ENCODE data around the gene FKBP15.
"Not testable (repeated sequence)": the region's sequence is repeated elsewhere in the genome, so short reads cannot be mapped to it uniquely, and the experiment has no call there.

The FKBP15 gene

GRCh38 chr9:113150670-113151611 lies 70.1 kb downstream of the FKBP15 start, which contains the start of gene SLC31A2:
TSS of gene SLC31A2 (plus strand) at chr9:113151007. CDS start at chr9:113151075, 68 bp downstream.
- Histone ChIP-seq H3K36me3 (replicated peaks; ENCODE audit: low read depth, low read length) (no peaks in the 10 kb centered on the region), H3K27ac (ENCODE audit: low read length) (no peak within 1 kb of the TSS), H3K4me3 (ENCODE audit: low read length) (peak within 1 kb of the TSS; percentile 92), H3K4me1 (ENCODE audit: low read length) (peaks cover 4% of the 10 kb centered on the region; the same call in 1 of the 2 replicates), H3K9me3 (ENCODE audit: insufficient read depth, low read length) (no peaks in the 10 kb centered on the region), H3K4me2 (ENCODE audit: low read length) (peak within 1 kb of the TSS; percentile 91), H4K20me1 (ENCODE audit: insufficient read depth, low read length) (no peaks in the 10 kb centered on the region), H3K9ac (ENCODE audit: low read length) (peak within 1 kb of the TSS; percentile 64), H3K27me3 (ENCODE audit: low read depth, low read length) (peaks cover 6% of the 10 kb centered on the region), H3K79me2 (ENCODE audit: low read length) (no peaks in the 10 kb centered on the region), H2AFZ (ENCODE audit: low read depth, low read length) (peak within 1 kb of the TSS; percentile 92)
- TF ChIP-seq EZH2phosphoT487 (IDR thresholded peaks at IDR 0.05; ENCODE audit: low read depth), result no peak
- TF ChIP-seq, protein P1, sequence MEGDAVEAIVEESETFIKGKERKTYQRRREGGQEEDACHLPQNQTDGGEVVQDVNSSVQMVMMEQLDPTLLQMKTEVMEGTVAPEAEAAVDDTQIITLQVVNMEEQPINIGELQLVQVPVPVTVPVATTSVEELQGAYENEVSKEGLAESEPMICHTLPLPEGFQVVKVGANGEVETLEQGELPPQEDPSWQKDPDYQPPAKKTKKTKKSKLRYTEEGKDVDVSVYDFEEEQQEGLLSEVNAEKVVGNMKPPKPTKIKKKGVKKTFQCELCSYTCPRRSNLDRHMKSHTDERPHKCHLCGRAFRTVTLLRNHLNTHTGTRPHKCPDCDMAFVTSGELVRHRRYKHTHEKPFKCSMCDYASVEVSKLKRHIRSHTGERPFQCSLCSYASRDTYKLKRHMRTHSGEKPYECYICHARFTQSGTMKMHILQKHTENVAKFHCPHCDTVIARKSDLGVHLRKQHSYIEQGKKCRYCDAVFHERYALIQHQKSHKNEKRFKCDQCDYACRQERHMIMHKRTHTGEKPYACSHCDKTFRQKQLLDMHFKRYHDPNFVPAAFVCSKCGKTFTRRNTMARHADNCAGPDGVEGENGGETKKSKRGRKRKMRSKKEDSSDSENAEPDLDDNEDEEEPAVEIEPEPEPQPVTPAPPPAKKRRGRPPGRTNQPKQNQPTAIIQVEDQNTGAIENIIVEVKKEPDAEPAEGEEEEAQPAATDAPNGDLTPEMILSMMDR (IDR thresholded peaks at IDR 0.05; ENCODE audit: low read depth, low read length), result peak; percentile 47

DNA sequence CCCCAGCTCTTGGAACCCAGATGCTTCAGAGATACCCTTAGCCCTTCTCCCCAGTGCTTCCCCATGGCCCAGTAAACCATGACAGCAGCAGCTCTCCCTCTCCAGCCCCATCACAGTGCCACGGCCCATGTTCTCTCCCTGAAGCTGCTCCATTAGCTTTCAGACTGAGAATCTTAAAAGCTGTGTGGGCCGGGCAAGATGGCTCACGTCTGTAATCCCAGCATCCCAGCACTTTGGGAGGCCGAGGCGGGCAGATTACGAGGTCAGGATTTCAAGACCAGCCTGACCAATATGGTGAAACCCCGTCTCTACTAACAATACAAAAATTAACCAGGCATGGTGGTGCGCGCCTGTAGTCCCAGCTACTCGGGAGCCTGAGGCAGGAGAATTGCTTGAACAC lies 71.5 kb downstream of the FKBP15 start:
- peaks cover 19% of the 10 kb centered on the region for H3K27me3 ChIP-seq (ENCODE audit: low read depth, low read length)
- H2AFZ ChIP-seq (ENCODE audit: low read depth, low read length); H4K20me1 ChIP-seq (ENCODE audit: insufficient read depth, low read length); H3K36me3 ChIP-seq (replicated peaks; ENCODE audit: low read depth, low read length); H3K79me2 ChIP-seq (ENCODE audit: low read length); H3K4me3 ChIP-seq (ENCODE audit: low read length); H3K9ac ChIP-seq (ENCODE audit: low read length); H3K4me2 ChIP-seq (ENCODE audit: low read length); H3K9me3 ChIP-seq (ENCODE audit: insufficient read depth, low read length); H3K4me1 ChIP-seq (ENCODE audit: low read length); H3K27ac ChIP-seq (ENCODE audit: low read length): not testable (repeated sequence)

DNA sequence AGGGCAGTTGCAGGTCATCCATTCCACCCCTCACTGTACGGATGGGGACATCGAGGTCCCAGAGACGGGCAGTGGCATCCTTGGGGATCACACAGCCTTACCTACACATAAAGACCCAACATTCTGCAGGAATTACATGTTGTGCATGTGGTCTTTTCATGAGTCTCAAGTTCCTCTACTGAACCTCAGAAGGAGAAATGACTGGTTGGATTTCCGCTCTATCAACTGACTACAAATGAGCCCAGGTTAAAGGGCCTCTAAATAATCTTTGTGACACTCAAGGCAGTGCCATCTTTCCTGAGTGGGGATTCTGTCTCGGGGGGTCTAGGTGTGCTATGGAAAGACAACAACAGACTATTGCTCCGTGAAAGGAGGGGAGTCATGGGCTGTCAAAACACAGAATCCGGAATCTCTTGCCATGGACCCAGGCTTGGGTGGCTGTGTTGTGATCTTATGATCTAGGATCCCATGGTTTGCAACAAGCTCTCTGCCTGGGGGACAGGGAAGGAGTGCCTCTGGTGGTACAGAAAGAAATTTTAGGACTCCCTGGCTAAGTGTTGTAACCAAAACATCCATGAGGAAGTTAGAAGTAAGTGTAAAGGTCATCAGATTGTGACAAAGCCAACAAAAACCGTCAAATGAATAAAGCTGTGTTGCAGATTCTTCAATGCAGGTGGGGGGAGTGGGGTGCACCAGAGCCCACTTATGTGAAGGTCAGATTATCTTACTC lies 72.1 kb downstream of the FKBP15 start:
- Histone ChIP-seq H3K36me3 (replicated peaks; ENCODE audit: low read depth, low read length) (no peaks in the 10 kb centered on the region), H3K4me2 (ENCODE audit: low read length) (no peak overlapping the region), H3K27ac (ENCODE audit: low read length) (no peak overlapping the region), H3K4me3 (ENCODE audit: low read length) (no peak overlapping the region), H3K4me1 (ENCODE audit: low read length) (peaks cover 4% of the 10 kb centered on the region; the same call in 1 of the 2 replicates), H2AFZ (ENCODE audit: low read depth, low read length) (no peak overlapping the region), H3K79me2 (ENCODE audit: low read length) (no peaks in the 10 kb centered on the region), H3K9ac (ENCODE audit: low read length) (no peak overlapping the region), H4K20me1 (ENCODE audit: insufficient read depth, low read length) (no peaks in the 10 kb centered on the region), H3K9me3 (ENCODE audit: insufficient read depth, low read length) (no peaks in the 10 kb centered on the region), H3K27me3 (ENCODE audit: low read depth, low read length) (peaks cover 21% of the 10 kb centered on the region)
- TF ChIP-seq, protein P1 (IDR thresholded peaks at IDR 0.05; ENCODE audit: low read depth, low read length), result no peak
- no peak for TF ChIP-seq EZH2phosphoT487 (IDR thresholded peaks at IDR 0.05; ENCODE audit: low read depth)

- no peak for TF ChIP-seq EZH2phosphoT487 (IDR thresholded peaks at IDR 0.05; ENCODE audit: low read depth)
- TF ChIP-seq, protein P1 (IDR thresholded peaks at IDR 0.05; ENCODE audit: low read depth, low read length), result no peak
- H2AFZ ChIP-seq (ENCODE audit: low read depth, low read length), result no peak overlapping the region
- H3K36me3 ChIP-seq (replicated peaks; ENCODE audit: low read depth, low read length), result no peaks in the 10 kb centered on the region
- H3K9ac ChIP-seq (ENCODE audit: low read length), result no peak overlapping the region
- H4K20me1 ChIP-seq (ENCODE audit: insufficient read depth, low read length), result no peaks in the 10 kb centered on the region
- no peak overlapping the region for H3K27ac ChIP-seq (ENCODE audit: low read length)
- no peak overlapping the region for H3K4me2 ChIP-seq (ENCODE audit: low read length)
- no peak overlapping the region for H3K4me3 ChIP-seq (ENCODE audit: low read length)
- peaks cover 4% of the 10 kb centered on the region; the same call in 1 of the 2 replicates for H3K4me1 ChIP-seq (ENCODE audit: low read length)
- no peaks in the 10 kb centered on the region for H3K79me2 ChIP-seq (ENCODE audit: low read length)
- H3K27me3 ChIP-seq (ENCODE audit: low read depth, low read length), result peaks cover 26% of the 10 kb centered on the region
- H3K9me3 ChIP-seq (ENCODE audit: insufficient read depth, low read length), result no peaks in the 10 kb centered on the region
These were observed 72.7 kb downstream of the FKBP15 start for GRCh38 chr9:113148372-113148705.
